WTC11 (cell line): Measurements from ENCODE around the gene PTPRK.

ENCODE experiments used
- CREB1 ChIP-seq: sonication (generic); formaldehyde crosslinking; IDR thresholded peaks from 2 replicates; pipeline ENCODE4 v1.8.0; 2023; ENCODE audit warnings: mild to moderate bottlenecking, missing genetic modification reagents
- CREM ChIP-seq: sonication (generic); formaldehyde crosslinking; IDR thresholded peaks from 2 replicates; pipeline ENCODE4 v1.8.1; 2022; ENCODE audit warnings: mild to moderate bottlenecking, missing genetic modification reagents, moderate library complexity
- EMX1 ChIP-seq: fragments of 250-450 bp; sonication (Bioruptor Pico); IDR thresholded peaks from 2 replicates; pipeline ENCODE4 v1.8.0; 2021; ENCODE audit warnings: mild to moderate bottlenecking
- NFYB ChIP-seq: sonication (generic); formaldehyde crosslinking; conservative IDR thresholded peaks from 2 replicates; pipeline ENCODE4 v1.8.0; 2022; ENCODE audit warnings: low read depth, missing genetic modification reagents
- TF ChIP-seq, protein P1 (sequence below): fragments of 200-600 bp; IDR thresholded peaks from 2 replicates; pipeline ENCODE4 v1.8.0; 2022; ENCODE audit warnings: antibody characterized with exemption

DNA sequence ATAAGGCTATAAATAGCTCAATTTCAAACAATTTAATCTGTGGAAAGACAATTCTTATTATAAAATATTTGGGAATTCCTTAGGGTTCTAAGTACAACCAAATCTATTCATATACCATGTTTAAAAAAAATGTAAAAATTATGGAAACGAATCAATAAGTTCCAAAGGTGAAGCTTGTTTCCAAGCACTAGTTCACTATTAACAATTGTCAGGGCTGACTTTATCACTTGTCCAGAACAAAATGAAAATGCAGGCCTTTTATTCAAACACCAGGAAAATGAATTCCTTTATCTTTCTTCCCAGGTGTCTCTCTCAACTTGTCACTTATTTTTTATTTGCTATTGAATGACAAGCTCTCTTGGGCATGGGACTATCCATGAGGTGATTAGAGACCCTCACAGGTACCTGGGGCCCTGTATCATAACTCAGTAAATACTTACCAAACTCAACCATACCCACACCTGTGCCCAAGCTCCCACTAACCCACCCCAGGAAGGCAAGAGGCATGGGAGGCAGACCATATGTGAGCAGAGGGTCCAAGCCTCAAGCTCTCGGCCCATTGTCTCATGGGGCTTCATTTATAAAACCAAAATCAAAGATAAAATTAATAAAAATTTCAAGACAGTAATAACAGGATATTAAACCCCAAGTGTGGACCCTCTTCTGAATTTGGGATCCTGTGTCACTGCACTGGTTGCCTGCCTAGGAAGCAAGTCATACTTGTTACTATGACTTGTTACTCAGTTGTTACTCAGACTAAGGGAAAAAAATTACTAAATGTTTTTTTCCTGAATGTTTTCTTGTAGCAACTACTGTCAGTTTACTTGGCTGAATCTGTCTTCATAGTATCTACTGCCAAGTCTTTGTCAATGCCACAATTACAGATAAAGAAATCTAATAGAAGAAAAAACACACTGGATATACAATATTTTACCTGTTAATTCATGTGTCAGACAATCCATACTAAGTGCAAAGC lies 54.7 kb downstream of the PTPRK start:
- TF ChIP-seq NFYB (CRISPR knock-in tag) (no peak), EMX1 (CRISPR knock-in tag) (no peak), CREB1 (CRISPR knock-in tag) (no peak), CREM (CRISPR knock-in tag) (no peak)
- TF ChIP-seq, protein P1, sequence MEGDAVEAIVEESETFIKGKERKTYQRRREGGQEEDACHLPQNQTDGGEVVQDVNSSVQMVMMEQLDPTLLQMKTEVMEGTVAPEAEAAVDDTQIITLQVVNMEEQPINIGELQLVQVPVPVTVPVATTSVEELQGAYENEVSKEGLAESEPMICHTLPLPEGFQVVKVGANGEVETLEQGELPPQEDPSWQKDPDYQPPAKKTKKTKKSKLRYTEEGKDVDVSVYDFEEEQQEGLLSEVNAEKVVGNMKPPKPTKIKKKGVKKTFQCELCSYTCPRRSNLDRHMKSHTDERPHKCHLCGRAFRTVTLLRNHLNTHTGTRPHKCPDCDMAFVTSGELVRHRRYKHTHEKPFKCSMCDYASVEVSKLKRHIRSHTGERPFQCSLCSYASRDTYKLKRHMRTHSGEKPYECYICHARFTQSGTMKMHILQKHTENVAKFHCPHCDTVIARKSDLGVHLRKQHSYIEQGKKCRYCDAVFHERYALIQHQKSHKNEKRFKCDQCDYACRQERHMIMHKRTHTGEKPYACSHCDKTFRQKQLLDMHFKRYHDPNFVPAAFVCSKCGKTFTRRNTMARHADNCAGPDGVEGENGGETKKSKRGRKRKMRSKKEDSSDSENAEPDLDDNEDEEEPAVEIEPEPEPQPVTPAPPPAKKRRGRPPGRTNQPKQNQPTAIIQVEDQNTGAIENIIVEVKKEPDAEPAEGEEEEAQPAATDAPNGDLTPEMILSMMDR: no peak
